ENCODE results near the gene CLEC4F. TPM values are rescaled to one million over a fixed set of nuclear protein-coding genes. Genes with fewer than 3 reads are reported as not detected.

The CLEC4F gene
- total and polyA plus RNA-seq, 8 donors: 0.12 to 0.56 (median 0.21) TPM; not detected in 2

DNA sequence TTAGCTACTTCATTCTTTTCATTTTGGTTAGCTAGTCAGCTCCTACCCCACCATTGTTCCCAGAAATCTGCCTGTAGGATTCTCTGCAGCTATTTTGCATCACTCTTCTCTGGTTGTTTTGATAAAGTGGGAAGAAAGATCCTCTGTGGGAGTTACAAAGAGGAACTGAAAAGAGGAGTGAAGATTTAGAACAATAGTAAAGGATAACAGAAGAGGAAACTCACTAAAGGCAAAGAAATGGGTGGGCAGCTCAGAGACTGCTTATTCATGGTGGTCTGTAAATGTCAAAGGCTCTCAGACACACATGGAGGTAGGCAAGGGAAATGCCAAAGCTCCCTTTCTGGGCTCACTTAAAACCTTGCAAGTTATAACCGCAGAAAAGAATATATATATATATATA is 32.4 kb upstream of the CLEC4F start:
- WGBS, 2 donors: 95 to 100% methylated on average over 1 of the region's 1 CpG
- Histone ChIP-seq H3K27ac (no peak overlapping the region), H3K4me1 (no peaks in the 10 kb centered on the region), H3K9me3 (no peaks in the 10 kb centered on the region), H3K27me3 (no peaks in the 10 kb centered on the region), H3K36me3 (no peaks in the 10 kb centered on the region), H3K4me3 (no peak overlapping the region)
- intact Hi-C loops (cut with DNase I): no loop called here
- ATAC-seq: no peak
- TF ChIP-seq, protein P1, sequence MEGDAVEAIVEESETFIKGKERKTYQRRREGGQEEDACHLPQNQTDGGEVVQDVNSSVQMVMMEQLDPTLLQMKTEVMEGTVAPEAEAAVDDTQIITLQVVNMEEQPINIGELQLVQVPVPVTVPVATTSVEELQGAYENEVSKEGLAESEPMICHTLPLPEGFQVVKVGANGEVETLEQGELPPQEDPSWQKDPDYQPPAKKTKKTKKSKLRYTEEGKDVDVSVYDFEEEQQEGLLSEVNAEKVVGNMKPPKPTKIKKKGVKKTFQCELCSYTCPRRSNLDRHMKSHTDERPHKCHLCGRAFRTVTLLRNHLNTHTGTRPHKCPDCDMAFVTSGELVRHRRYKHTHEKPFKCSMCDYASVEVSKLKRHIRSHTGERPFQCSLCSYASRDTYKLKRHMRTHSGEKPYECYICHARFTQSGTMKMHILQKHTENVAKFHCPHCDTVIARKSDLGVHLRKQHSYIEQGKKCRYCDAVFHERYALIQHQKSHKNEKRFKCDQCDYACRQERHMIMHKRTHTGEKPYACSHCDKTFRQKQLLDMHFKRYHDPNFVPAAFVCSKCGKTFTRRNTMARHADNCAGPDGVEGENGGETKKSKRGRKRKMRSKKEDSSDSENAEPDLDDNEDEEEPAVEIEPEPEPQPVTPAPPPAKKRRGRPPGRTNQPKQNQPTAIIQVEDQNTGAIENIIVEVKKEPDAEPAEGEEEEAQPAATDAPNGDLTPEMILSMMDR (IDR thresholded peaks at IDR 0.05): no peak
- no peak for DNase-seq
- no peak for FAIRE-seq

DNA sequence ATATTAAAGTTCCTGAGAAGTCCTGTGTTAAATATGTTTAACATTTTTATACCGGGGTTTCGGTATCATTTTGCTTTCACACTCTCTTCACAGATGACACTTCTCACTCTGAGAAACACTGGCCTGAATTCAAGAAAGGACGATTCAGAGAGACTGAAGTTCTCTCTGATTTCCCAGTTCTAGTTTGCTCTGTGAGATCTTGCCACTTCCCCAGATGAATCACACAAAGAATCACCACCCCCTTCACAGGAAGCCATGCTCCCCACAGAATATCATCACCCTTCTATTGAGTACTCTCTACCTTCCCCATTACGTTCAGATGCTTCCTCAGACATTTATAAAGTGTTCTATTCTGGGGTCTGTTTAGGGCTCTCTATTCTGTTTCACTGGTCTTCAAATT is 31.3 kb upstream of the CLEC4F start:
- TF ChIP-seq, protein P1 (IDR thresholded peaks at IDR 0.05): no peak
- 74 to 78% methylated on average over 4 of the region's 4 CpGs for WGBS, 2 donors
- ATAC-seq: peak in 2 of 4 donors; percentile 55 to 65
- FAIRE-seq: no peak
- H3K4me1 ChIP-seq: no peaks in the 10 kb centered on the region
- no peak for DNase-seq
- H3K27ac ChIP-seq: no peak overlapping the region
- H3K36me3 ChIP-seq: no peaks in the 10 kb centered on the region
- H3K4me3 ChIP-seq: no peak overlapping the region
- intact Hi-C loops (cut with DNase I): no loop called here
- H3K27me3 ChIP-seq: no peaks in the 10 kb centered on the region
- H3K9me3 ChIP-seq: no peaks in the 10 kb centered on the region

DNA sequence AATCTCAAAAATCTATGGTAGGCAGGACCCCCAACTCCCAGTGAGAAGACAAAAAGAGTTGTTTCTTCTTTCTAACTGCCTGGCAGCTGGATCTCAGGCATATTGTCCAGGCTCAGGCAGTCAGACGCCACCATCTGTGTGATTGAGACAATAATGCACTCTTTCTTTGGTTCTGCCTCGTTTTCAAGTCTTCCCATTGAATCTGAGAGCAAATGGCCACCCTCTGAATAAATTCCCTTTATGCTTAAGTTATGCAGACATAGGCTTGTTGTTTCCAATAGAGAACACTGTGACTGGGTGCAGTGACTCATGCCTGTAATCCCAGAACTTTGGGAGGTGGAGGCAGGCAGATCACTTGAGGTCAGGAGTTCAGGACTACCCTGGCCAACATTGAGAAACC is 30.5 kb upstream of the CLEC4F start:
- Histone ChIP-seq H3K4me3 (no peak overlapping the region), H3K9me3 (no peaks in the 10 kb centered on the region), H3K27ac (no peak overlapping the region), H3K4me1 (no peaks in the 10 kb centered on the region), H3K27me3 (no peaks in the 10 kb centered on the region), H3K36me3 (no peaks in the 10 kb centered on the region)
- DNase-seq (no peak), ATAC-seq (no peak), FAIRE-seq (no peak)
- TF ChIP-seq, protein P1 (IDR thresholded peaks at IDR 0.05): no peak
- 55 to 67% methylated on average over 2 of the region's 2 CpGs for WGBS, 2 donors
- intact Hi-C loops (cut with DNase I): no loop called here

DNA sequence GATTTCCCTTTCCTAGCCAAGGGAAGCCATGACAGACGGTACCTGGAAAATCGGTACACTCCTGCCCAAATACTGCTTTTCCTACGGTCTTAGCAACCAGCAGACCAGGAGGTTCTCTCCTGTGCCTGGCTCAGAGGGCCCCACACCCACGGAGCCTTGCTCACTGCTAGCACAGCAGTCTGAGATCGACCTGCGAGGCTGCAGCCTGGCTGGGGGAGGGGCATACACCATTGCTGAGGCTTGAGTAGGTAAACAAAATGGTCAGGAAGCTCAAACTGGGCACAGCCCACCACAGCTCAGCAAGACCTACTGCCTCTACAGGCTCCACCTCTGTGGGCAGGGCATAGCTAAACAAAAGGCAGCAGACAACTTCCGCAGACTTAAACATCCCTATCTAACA is 22.0 kb upstream of the CLEC4F start:
- intact Hi-C loops (cut with DNase I): no loop called here
- H3K4me3 ChIP-seq: no peak overlapping the region
- H3K36me3 ChIP-seq: no peaks in the 10 kb centered on the region
- no peak for FAIRE-seq
- no peaks in the 10 kb centered on the region for H3K9me3 ChIP-seq
- no peaks in the 10 kb centered on the region for H3K4me1 ChIP-seq
- TF ChIP-seq, protein P1 (IDR thresholded peaks at IDR 0.05): no peak
- H3K27ac ChIP-seq: no peak overlapping the region
- no peak for ATAC-seq
- DNase-seq: no peak
- 69 to 73% methylated on average over 7 of the region's 7 CpGs for WGBS, 2 donors
- H3K27me3 ChIP-seq: no peaks in the 10 kb centered on the region

DNA sequence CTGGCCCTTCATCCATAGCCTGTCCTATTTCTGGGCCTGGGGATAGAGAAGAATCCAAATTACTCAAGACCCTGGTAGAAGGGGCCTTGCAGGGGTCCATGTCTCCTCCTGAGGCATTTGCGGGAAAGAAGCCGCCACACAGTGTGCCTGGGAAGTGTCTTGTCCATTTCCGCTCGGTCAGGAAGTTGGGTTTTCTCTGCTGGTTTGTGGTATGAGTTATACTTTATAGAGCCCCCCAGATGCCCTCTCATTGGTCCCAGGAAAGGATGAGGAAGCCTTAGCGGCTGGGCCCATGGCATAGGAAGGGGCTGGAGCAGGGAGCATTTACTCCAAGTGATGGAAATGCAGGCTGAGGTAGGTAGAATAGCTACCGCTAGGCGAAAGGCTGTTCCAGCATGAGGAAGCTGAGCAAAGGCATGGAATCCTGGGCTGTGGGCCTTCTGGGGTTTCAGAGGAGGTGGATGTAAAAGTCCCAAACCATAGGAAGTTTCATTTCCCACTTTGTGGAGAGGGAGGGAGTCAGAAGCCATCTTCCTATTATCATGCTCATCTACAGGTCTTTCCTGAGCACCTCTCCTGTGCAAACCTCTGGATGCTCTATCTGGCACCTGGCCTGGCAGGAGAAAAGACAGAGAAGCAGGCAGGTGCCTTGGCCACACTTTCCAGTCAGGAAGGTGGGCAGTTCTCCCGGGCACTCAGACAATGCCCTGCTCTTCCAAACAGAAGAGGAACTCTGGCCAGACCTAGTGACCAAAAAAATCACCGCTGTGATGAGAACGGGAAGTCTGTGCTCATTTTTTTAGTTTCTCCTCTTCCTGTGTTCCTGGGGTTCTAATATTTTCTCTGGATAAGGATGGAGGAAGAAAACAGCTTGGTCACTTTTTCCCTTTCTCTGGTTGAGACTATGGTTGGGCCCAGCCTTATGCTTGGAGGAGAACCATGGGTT is 17.9 kb upstream of the CLEC4F start:
- ATAC-seq (no peak), DNase-seq (no peak), FAIRE-seq (no peak)
- Histone ChIP-seq H3K4me3 (no peak overlapping the region), H3K4me1 (no peaks in the 10 kb centered on the region), H3K27ac (no peak overlapping the region), H3K27me3 (no peaks in the 10 kb centered on the region), H3K9me3 (no peaks in the 10 kb centered on the region), H3K36me3 (no peaks in the 10 kb centered on the region)
- intact Hi-C loops (cut with DNase I): no loop called here
- TF ChIP-seq, protein P1 (IDR thresholded peaks at IDR 0.05): no peak
- WGBS, 2 donors: 85 to 86% methylated on average over 10 of the region's 10 CpGs
